ENCODE measurements around the gene PHF20.

Gene PHF20

GRCh38 chr20:35821807-35822242 lies 50.0 kb downstream of the PHF20 start:
- H3K27me3 ChIP-seq (replicated peaks): no peaks in the 10 kb centered on the region
- H3K27ac ChIP-seq: peak overlapping the region; percentile 84
- in situ Hi-C loops (cut with HindIII; ENCODE audit: low pct_ligation_motif_present, low sequenced_read_pairs): no loop called here
- H3K36me3 ChIP-seq (replicated peaks): no peaks in the 10 kb centered on the region
- peak; percentile 70 for DNase-seq
- TF ChIP-seq, protein P1, sequence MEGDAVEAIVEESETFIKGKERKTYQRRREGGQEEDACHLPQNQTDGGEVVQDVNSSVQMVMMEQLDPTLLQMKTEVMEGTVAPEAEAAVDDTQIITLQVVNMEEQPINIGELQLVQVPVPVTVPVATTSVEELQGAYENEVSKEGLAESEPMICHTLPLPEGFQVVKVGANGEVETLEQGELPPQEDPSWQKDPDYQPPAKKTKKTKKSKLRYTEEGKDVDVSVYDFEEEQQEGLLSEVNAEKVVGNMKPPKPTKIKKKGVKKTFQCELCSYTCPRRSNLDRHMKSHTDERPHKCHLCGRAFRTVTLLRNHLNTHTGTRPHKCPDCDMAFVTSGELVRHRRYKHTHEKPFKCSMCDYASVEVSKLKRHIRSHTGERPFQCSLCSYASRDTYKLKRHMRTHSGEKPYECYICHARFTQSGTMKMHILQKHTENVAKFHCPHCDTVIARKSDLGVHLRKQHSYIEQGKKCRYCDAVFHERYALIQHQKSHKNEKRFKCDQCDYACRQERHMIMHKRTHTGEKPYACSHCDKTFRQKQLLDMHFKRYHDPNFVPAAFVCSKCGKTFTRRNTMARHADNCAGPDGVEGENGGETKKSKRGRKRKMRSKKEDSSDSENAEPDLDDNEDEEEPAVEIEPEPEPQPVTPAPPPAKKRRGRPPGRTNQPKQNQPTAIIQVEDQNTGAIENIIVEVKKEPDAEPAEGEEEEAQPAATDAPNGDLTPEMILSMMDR (IDR thresholded peaks at IDR 0.05; ENCODE audit: low read depth, low read length, missing control alignments): no peak
- H3K4me3 ChIP-seq (ENCODE audit: low read depth, low read length): no peak overlapping the region

DNA sequence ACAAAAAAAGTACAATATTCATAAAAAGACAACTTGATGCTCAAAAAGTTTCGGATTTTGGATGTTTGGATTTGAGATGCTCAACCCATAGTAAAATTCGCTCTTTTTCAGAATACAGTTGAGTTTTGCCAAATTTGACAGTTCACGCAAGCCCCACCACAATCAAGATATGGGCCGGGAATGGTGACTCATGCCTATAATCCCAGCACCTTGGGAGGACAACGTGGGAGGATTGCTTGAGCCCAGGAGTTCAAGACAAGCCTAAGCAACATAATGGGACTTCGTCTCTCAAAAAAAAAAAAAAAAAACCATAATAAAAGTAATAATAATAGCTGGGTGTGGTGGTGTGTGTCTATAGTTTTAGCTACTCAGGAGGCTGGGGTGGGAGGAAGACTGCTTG lies 51.3 kb downstream of the PHF20 start:
- TF ChIP-seq, protein P1 (IDR thresholded peaks at IDR 0.05; ENCODE audit: low read depth, low read length, missing control alignments): no peak
- Histone ChIP-seq H3K36me3 (replicated peaks) (no peaks in the 10 kb centered on the region), H3K27me3 (replicated peaks) (no peaks in the 10 kb centered on the region), H3K27ac (no peak overlapping the region), H3K4me3 (ENCODE audit: low read depth, low read length) (no peak overlapping the region)
- DNase-seq: peak; percentile 8
- in situ Hi-C loops (cut with HindIII; ENCODE audit: low pct_ligation_motif_present, low sequenced_read_pairs): no loop called here

GRCh38 chr20:35823937-35824336 lies 52.1 kb downstream of the PHF20 start:
- DNase-seq: no peak
- in situ Hi-C loops (cut with HindIII; ENCODE audit: low pct_ligation_motif_present, low sequenced_read_pairs): no loop called here
- H3K27ac ChIP-seq: no peak overlapping the region

GRCh38 chr20:35826397-35826998 lies 54.7 kb downstream of the PHF20 start:
- Histone ChIP-seq H3K4me3 (ENCODE audit: low read depth, low read length) (no peak overlapping the region), H3K36me3 (replicated peaks) (no peaks in the 10 kb centered on the region), H3K27me3 (replicated peaks) (no peaks in the 10 kb centered on the region), H3K27ac (no peak overlapping the region)
- in situ Hi-C loops (cut with HindIII; ENCODE audit: low pct_ligation_motif_present, low sequenced_read_pairs): no loop called here
- DNase-seq: no peak
- TF ChIP-seq, protein P1 (IDR thresholded peaks at IDR 0.05; ENCODE audit: low read depth, low read length, missing control alignments): no peak

More at GRCh38 chr20:35823937-35824336, 52.1 kb downstream of the PHF20 start:
- TF ChIP-seq, protein P1 (IDR thresholded peaks at IDR 0.05; ENCODE audit: low read depth, low read length, missing control alignments): no peak
- Histone ChIP-seq H3K36me3 (replicated peaks) (no peaks in the 10 kb centered on the region), H3K4me3 (ENCODE audit: low read depth, low read length) (no peak overlapping the region), H3K27me3 (replicated peaks) (no peaks in the 10 kb centered on the region)

DNA sequence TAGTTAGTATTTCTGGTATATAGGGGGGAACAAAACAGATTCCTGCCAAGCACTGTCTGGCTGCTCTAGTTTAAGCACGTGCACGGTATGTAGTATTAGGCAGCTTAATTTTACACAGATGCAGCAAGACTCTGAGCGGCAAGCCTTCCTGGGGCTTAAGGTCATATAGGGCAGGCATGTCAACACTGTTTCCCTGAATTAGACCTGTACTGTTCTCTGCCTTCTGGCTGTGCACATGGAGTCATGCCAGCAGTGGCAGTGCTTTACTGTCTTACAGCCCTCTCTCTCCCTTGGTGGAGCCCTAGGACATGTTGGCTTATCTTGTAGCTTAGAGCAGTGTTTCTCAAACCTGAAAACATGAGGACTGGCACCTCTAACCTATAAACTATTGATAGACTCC lies 56.6 kb downstream of the PHF20 start:
- Histone ChIP-seq H3K27ac (no peak overlapping the region), H3K4me3 (ENCODE audit: low read depth, low read length) (no peak overlapping the region), H3K36me3 (replicated peaks) (no peaks in the 10 kb centered on the region), H3K27me3 (replicated peaks) (no peaks in the 10 kb centered on the region)
- DNase-seq: no peak
- in situ Hi-C loops (cut with HindIII; ENCODE audit: low pct_ligation_motif_present, low sequenced_read_pairs): no loop called here
- TF ChIP-seq, protein P1 (IDR thresholded peaks at IDR 0.05; ENCODE audit: low read depth, low read length, missing control alignments): no peak

- TF ChIP-seq, protein P1 (IDR thresholded peaks at IDR 0.05; ENCODE audit: low read depth, low read length, missing control alignments): no peak
- Histone ChIP-seq H3K36me3 (replicated peaks) (no peaks in the 10 kb centered on the region), H3K4me3 (ENCODE audit: low read depth, low read length) (no peak overlapping the region), H3K27ac (no peak overlapping the region), H3K27me3 (replicated peaks) (no peaks in the 10 kb centered on the region)
- DNase-seq: no peak
- in situ Hi-C loops (cut with HindIII; ENCODE audit: low pct_ligation_motif_present, low sequenced_read_pairs): no loop called here
Measured at GRCh38 chr20:35828916-35829315, 57.1 kb downstream of the PHF20 start.

All from brain microvascular endothelial cell (primary cell).